ENCODE data around the gene KIF1B. TPM values are rescaled to one million over a fixed set of nuclear protein-coding genes. Genes with fewer than 3 reads are reported as not detected.
A peak's percentile ranks its signal among the peaks of the same experiment; 100 is the strongest.

KIF1B gene
- total RNA-seq, 1 donor from 2014 or later: 7.2 TPM

- ChIA-PET CTCF (no interaction called here), POLR2A (no interaction called here)
- Mint-ChIP-seq H3K27ac (no peak overlapping the region), H3K4me1 (no peaks in the 10 kb centered on the region), H3K9me3 (no peaks in the 10 kb centered on the region), H3K36me3 (ENCODE audit: low read depth) (peaks cover 24% of the 10 kb centered on the region), H3K4me3 (no peak overlapping the region), H3K27me3 (no peaks in the 10 kb centered on the region)
- no peak for DNase-seq
- TF ChIP-seq, protein P1, sequence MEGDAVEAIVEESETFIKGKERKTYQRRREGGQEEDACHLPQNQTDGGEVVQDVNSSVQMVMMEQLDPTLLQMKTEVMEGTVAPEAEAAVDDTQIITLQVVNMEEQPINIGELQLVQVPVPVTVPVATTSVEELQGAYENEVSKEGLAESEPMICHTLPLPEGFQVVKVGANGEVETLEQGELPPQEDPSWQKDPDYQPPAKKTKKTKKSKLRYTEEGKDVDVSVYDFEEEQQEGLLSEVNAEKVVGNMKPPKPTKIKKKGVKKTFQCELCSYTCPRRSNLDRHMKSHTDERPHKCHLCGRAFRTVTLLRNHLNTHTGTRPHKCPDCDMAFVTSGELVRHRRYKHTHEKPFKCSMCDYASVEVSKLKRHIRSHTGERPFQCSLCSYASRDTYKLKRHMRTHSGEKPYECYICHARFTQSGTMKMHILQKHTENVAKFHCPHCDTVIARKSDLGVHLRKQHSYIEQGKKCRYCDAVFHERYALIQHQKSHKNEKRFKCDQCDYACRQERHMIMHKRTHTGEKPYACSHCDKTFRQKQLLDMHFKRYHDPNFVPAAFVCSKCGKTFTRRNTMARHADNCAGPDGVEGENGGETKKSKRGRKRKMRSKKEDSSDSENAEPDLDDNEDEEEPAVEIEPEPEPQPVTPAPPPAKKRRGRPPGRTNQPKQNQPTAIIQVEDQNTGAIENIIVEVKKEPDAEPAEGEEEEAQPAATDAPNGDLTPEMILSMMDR (IDR thresholded peaks at IDR 0.05): no peak
- ATAC-seq (ENCODE audit: low read depth): no peak
- intact Hi-C loops (cut with micrococcal nuclease): loop anchor here (5.0 kb wide), 1 partner anchor 116 kb away; the partner anchor contains the start of gene KIF1B
Observed at GRCh38 chr1:10328180-10328963, 118.0 kb downstream of the KIF1B start.

DNA sequence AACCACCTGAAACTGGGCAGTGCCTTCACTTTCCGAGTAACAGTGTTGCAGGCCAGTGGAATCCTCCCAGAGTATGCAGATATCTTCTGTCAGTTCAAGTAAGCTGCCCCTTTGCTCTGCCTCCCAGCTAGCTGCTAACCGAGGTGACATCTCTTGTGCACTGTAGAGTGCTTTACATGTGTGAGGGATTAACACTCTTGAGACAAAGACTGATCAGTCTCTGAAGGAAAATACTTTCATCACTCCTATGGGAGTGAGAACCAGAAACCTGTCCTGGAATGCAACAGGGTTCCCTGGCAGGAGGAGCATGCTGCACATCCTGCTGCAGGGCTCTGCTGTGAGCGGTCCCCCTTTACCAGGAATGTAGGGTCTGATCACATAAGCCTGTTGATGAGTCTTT, 127.1 kb downstream of the KIF1B start:
- CTCF ChIA-PET: no interaction called here
- POLR2A ChIA-PET: no interaction called here
- TF ChIP-seq, protein P1 (IDR thresholded peaks at IDR 0.05): no peak
- H3K27ac Mint-ChIP-seq: no peak overlapping the region
- no peak for ATAC-seq (ENCODE audit: low read depth)
- no peaks in the 10 kb centered on the region for H3K9me3 Mint-ChIP-seq
- no peaks in the 10 kb centered on the region for H3K27me3 Mint-ChIP-seq
- no peak overlapping the region for H3K4me3 Mint-ChIP-seq
- no peaks in the 10 kb centered on the region for H3K4me1 Mint-ChIP-seq
- no peak for DNase-seq
- peaks cover 42% of the 10 kb centered on the region for H3K36me3 Mint-ChIP-seq (ENCODE audit: low read depth)
- intact Hi-C loops (cut with micrococcal nuclease): no loop called here

- Mint-ChIP-seq H3K27ac (no peak overlapping the region), H3K27me3 (no peaks in the 10 kb centered on the region), H3K9me3 (no peaks in the 10 kb centered on the region), H3K4me3 (no peak overlapping the region), H3K4me1 (no peaks in the 10 kb centered on the region), H3K36me3 (ENCODE audit: low read depth) (peaks cover 46% of the 10 kb centered on the region)
- DNase-seq: no peak
- CTCF ChIA-PET: no interaction called here
- peak; percentile 57 for ATAC-seq (ENCODE audit: low read depth)
- TF ChIP-seq, protein P1 (IDR thresholded peaks at IDR 0.05): no peak
- POLR2A ChIA-PET: no interaction called here
- intact Hi-C loops (cut with micrococcal nuclease): loop anchor here (1.0 kb wide), 1 partner anchor 129 kb away; no protein-coding TSS in a partner anchor
Observed at GRCh38 chr1:10338047-10338446, 127.7 kb downstream of the KIF1B start.

DNA sequence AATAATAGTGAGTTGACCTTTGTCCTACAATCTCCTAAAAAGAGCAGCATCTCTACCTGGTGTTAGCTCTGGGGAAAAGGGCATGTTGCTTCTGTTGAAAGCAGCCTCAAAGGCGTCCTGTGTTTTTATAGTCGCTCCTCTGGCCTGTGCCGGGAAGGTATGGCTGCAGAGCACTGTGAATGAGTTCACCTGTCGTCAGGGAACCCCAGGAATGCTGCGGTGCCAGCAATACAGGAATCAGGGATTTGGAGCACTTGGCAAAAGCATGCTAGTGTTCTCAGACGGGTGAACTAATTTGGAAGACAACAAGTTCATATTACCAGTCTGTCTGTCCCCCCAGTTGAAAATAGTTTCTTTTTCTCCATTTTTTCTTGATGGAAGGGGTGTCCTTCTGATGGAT, 128.2 kb downstream of the KIF1B start:
- ChIA-PET CTCF (no interaction called here), POLR2A (no interaction called here)
- TF ChIP-seq, protein P1 (IDR thresholded peaks at IDR 0.05): no peak
- intact Hi-C loops (cut with micrococcal nuclease): loop anchor here (1.0 kb wide), 1 partner anchor 129 kb away; no protein-coding TSS in a partner anchor
- ATAC-seq (ENCODE audit: low read depth) (no peak), DNase-seq (no peak)
- H3K4me3 Mint-ChIP-seq: no peak overlapping the region
- no peak overlapping the region for H3K27ac Mint-ChIP-seq
- no peaks in the 10 kb centered on the region for H3K9me3 Mint-ChIP-seq
- peaks cover 48% of the 10 kb centered on the region for H3K36me3 Mint-ChIP-seq (ENCODE audit: low read depth)
- H3K27me3 Mint-ChIP-seq: no peaks in the 10 kb centered on the region
- H3K4me1 Mint-ChIP-seq: no peaks in the 10 kb centered on the region

- TF ChIP-seq, protein P1 (IDR thresholded peaks at IDR 0.05): no peak
- H3K9me3 Mint-ChIP-seq: no peaks in the 10 kb centered on the region
- DNase-seq: no peak
- ChIA-PET POLR2A (no interaction called here), CTCF (no interaction called here)
- H3K4me1 Mint-ChIP-seq: no peaks in the 10 kb centered on the region
- H3K4me3 Mint-ChIP-seq: no peak overlapping the region
- peaks cover 52% of the 10 kb centered on the region for H3K36me3 Mint-ChIP-seq (ENCODE audit: low read depth)
- no peak overlapping the region for H3K27ac Mint-ChIP-seq
- H3K27me3 Mint-ChIP-seq: no peaks in the 10 kb centered on the region
- no peak for ATAC-seq (ENCODE audit: low read depth)
- intact Hi-C loops (cut with micrococcal nuclease): no loop called here
Observed at GRCh38 chr1:10339036-10339567, 128.7 kb downstream of the KIF1B start.

Data from activated B cell treated with CpG ODN at 0.5 μM for 24 hours (primary cell).